SJSA1 (cell line): ENCODE measurements around the gene POU3F3. TPM values are rescaled to one million over a fixed set of nuclear protein-coding genes. Genes with fewer than 3 reads are reported as not detected.
A peak's percentile ranks its signal among the peaks of the same experiment; 100 is the strongest.

Experiments
- DNase-seq, 2 experiments: peaks; one replicate each; pipeline ENCODE4 v3.0.0-alpha.2; 2015 to 2020; ENCODE audit warnings: low spot score in 2 of 2, low read depth in 1 of 2
- H3K27ac ChIP-seq: fragments of 250-450 bp; sonication (Bioruptor Pico); 2 replicates; pipeline ENCODE4 v1.5.1; 2020; ENCODE audit warnings: mild to moderate bottlenecking, moderate library complexity
- H3K27me3 ChIP-seq: fragments of 250-450 bp; sonication (Bioruptor Pico); replicated peaks from 2 replicates; pipeline ENCODE4 v1.5.1; 2020; ENCODE audit warnings: mild to moderate bottlenecking, moderate library complexity
- H3K36me3 ChIP-seq: fragments of 250-450 bp; sonication (Bioruptor Pico); 2 replicates; pipeline ENCODE4 v1.5.1; 2020; ENCODE audit warnings: mild to moderate bottlenecking
- H3K4me1 ChIP-seq: fragments of 250-450 bp; sonication (Bioruptor Pico); replicated peaks from 2 replicates; pipeline ENCODE4 v1.6.1; 2021; ENCODE audit warnings: mild to moderate bottlenecking
- H3K4me3 ChIP-seq: fragments of 250-450 bp; sonication (Bioruptor Pico); 2 replicates; pipeline ENCODE4 v1.5.1; 2020; ENCODE audit warnings: mild to moderate bottlenecking
- H3K9me3 ChIP-seq: fragments of 250-450 bp; sonication (Bioruptor Pico); replicated peaks from 2 replicates; pipeline ENCODE4 v1.5.1; 2020; ENCODE audit warnings: mild to moderate bottlenecking
- total RNA-seq: library from RNA; depleted of rRNA; stranded (reverse); fragments of >200 nt; shearing (Covaris generic); gene quantifications from 2 replicates; pipeline ENCODE4 v1.2.3, GENCODE V29; 2014

The POU3F3 gene
- total RNA-seq, 1 experiment from 2014 or later: 0.11 TPM

DNA sequence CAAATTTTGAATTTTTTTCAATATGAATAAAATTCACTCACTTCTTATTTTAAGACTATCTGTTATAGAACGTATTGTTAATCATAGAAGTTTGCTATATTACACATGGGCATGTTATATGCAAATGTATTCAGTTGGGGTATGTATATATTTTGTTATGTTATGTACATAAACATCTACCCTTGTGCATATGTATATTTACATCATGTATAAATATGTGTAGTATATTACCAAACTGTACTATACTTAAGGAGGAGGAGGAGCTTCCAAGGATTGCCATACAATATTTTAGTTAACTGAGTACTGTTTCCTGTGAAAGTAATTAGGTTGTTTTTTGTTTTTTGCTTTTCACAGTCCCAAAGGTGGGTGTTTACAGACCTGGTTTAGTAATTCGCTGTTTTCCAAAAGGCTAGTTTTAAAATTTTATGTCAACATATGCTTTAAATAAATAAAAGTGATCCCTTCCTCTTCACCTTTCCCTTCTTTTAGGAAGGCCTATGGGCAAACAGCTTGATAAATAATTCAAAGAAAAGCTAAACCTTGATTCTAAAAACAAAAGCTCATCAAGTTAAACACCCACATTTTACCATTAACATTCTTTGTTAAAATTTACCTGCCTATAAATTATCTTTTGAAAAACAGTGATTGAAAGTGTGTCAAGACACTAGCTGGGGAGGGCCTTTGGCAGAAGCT lies 12.9 kb upstream of the POU3F3 start:
- H3K4me1 ChIP-seq: no peaks in the 10 kb centered on the region
- no peak for DNase-seq
- peaks cover 58% of the 10 kb centered on the region for H3K27me3 ChIP-seq
- no peak overlapping the region for H3K4me3 ChIP-seq
- H3K36me3 ChIP-seq: no peaks in the 10 kb centered on the region
- H3K9me3 ChIP-seq: no peaks in the 10 kb centered on the region; the same call in 1 of the 2 replicates
- no peak overlapping the region for H3K27ac ChIP-seq

DNA sequence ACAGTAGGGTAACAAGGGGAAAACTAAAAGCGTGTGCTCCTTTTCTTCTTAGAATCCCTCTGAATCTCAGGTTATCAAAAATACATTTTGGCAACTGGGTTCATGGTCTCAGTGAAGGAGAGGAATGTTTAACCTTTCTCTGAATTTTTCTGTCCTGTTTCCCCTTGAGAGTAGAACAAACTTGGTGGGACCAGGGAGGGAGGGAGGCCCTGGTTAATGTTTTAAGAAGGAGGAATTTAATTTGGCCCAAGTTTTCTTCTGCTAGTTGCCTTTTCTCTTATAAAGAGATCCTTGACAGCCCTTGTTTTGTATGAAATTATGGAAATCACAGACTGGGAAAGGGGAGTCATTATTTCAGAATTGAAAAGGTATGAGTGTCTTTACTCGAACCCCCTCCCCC lies 12.2 kb upstream of the POU3F3 start:
- no peak for DNase-seq
- H3K4me1 ChIP-seq: no peaks in the 10 kb centered on the region
- no peak overlapping the region for H3K4me3 ChIP-seq
- peaks cover 66% of the 10 kb centered on the region for H3K27me3 ChIP-seq
- no peaks in the 10 kb centered on the region for H3K36me3 ChIP-seq
- no peak overlapping the region for H3K27ac ChIP-seq
- H3K9me3 ChIP-seq: no peaks in the 10 kb centered on the region; the same call in 1 of the 2 replicates

DNA sequence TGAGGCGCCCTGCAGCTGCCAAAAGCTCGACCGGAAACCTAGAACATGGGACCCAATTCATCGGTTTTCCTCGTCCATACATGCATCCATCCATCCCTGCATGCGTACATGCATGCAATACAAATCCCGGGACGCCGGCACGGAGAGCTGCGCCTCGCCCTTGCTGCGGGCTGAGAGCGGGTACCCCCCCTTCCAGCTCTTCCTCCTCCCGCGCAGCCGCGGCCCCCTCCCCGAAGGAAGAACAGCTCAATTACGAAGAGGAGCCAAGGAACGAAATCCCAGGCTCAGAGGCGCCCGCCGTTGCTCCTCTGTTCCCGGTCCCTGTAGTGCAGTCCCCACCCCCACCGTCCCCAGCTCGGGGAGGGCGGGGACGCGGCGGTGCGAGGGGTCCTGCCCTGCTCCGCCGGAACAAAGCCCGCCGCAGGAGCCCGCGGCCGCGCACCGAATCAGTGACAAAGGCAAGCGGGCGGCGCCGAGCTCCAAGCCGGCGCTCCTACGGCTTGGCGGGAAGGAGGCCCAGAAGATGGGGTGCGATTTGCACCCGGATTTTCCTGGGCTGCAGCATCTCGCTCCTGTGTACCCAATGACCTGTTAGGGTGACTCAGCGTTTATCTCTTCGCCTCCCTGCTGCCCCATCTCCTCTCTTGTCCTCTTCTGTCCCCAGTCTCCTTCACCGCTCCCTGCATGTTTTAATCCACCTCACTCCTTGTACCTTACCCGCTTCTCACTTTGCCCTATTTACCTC lies 8.9 kb upstream of the POU3F3 start:
- Histone ChIP-seq H3K36me3 (no peaks in the 10 kb centered on the region), H3K4me1 (no peaks in the 10 kb centered on the region), H3K9me3 (no peaks in the 10 kb centered on the region; the same call in 1 of the 2 replicates), H3K27ac (no peak overlapping the region), H3K27me3 (peaks cover 84% of the 10 kb centered on the region), H3K4me3 (no peak overlapping the region)
- DNase-seq: no peak

DNA sequence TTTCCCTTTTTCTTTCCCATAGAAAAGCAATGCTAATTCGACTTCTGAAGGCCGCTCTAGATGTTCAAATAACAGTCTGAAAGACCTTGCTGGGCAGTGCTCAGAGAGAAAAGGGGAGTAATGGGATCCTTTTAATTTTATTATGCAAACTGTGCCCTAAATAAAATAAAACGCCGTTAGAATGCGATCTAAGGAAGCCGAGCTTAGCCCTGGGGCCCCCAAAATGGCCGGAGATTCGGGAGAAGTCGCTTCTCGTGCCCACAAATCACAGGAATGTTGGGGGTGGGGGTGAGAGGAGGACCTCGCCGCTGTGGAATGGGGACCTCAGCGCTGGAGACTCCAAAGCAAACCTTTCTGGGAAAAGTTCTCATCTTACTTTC lies 8.4 kb upstream of the POU3F3 start:
- Histone ChIP-seq H3K27ac (no peak overlapping the region), H3K36me3 (no peaks in the 10 kb centered on the region), H3K27me3 (peaks cover 89% of the 10 kb centered on the region), H3K4me1 (no peaks in the 10 kb centered on the region), H3K4me3 (no peak overlapping the region), H3K9me3 (no peaks in the 10 kb centered on the region; the same call in 1 of the 2 replicates)
- DNase-seq: no peak

DNA sequence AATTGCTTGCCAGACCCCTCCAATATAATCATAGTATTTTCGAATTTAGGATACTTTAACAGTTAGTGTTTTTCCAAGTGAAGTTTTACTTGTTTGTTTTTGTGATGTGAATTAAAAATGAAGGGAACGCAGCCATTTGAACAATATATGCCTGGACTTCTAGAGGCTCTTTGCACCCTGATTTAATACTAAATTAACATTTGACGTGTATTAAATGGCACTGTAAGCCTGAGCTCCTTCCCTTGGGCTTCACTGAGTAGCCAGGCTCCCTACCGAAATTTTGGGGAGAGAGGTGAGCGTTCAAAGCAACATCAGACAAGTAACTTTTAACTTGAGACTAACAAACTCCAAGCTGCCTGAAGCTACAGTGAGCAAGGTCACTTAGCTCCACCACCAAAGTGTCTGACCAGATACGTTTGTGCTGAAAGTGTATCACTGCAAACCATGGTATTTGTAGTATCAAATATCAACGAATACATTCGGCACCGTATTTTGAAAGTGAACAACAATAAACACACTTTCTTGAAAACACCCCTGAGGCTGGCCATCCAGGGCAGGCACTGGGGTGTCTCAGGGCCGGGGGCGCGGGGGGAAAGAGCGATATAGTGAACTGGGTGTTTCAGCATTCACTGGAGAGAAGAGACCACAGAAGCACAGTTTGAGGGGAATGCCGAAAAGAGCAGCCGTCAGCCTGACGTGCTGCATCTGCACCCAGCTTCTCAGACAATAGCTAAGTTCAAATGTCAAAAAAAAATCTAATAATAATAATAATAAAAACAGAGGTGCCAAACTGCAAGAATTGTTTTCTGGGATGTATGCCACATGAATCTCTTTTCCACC lies 7.7 kb upstream of the POU3F3 start:
- Histone ChIP-seq H3K27ac (no peak overlapping the region), H3K36me3 (no peaks in the 10 kb centered on the region), H3K9me3 (no peaks in the 10 kb centered on the region; the same call in 1 of the 2 replicates), H3K4me1 (no peaks in the 10 kb centered on the region), H3K27me3 (peaks cover 91% of the 10 kb centered on the region), H3K4me3 (no peak overlapping the region)
- no peak for DNase-seq

DNA sequence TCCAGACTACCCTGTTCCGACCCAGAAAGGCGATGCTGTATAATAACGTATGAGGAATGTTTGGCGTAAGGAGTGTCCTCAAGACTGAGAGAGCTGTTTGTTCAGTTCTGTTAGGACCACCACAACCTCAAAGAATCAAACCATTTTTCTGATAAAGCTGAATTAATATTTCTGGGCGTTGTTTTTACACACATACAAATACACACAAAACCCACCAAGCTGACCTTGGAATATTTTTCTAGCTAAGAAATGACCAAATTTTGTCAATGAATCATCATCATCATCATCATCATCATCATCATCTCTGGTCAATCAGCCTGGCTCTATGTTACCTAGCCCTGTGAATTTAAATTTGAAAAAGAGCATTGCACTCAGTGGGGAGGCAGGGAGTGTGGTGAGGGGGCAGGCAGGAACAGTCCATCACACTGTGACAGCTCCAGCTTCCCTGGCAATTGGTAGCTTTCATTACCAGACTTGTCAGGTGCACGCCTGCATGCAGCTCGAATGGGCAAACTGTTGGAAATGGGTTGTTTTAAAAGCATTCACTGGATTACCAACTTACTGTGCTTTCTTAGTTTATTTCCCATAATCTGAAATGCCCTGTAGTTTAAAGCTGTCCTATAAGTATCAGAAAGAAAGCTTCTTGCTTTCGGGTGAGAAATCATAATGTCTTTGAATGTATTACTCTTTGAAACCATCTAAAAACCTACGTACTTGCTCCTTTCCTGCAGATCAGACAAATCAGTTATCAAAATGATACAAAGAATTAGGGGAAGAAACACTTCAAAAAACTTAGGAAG lies 6.9 kb upstream of the POU3F3 start:
- H3K4me1 ChIP-seq: no peaks in the 10 kb centered on the region
- H3K27me3 ChIP-seq: peaks cover 88% of the 10 kb centered on the region
- DNase-seq: no peak
- no peak overlapping the region for H3K27ac ChIP-seq
- no peaks in the 10 kb centered on the region; the same call in 1 of the 2 replicates for H3K9me3 ChIP-seq
- no peak overlapping the region for H3K4me3 ChIP-seq
- H3K36me3 ChIP-seq: no peaks in the 10 kb centered on the region

DNA sequence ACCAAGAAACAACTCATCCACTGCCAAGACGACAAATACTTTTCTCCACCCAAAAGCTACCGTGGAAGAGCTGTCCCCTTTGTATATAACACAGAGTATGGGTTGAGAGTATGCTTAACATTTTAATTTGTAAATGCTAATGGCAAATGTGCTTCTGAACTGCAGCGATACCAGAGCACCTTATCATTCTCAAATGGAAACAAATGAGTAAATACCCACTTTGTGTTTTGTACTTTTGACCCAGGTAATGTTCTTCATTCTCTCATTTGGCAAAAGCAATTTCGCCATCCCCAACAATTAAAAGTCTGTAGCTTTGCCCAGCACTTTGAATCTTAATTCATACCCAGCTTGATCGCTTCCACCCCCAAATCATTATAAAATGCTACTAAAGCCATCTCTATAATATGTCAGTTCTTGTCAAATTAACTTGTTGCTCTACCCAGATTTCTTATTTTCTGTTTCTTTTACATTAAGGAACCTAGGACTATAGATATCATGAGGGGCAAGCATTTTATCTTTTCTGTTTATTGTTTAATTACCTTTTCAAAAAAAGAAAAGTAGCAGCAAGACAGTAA lies 6.2 kb upstream of the POU3F3 start:
- Histone ChIP-seq H3K27ac (no peak overlapping the region), H3K9me3 (no peaks in the 10 kb centered on the region; the same call in 1 of the 2 replicates), H3K4me1 (no peaks in the 10 kb centered on the region; the same call in 1 of the 2 replicates), H3K36me3 (no peaks in the 10 kb centered on the region), H3K27me3 (peaks cover 86% of the 10 kb centered on the region), H3K4me3 (no peak overlapping the region)
- no peak for DNase-seq

DNA sequence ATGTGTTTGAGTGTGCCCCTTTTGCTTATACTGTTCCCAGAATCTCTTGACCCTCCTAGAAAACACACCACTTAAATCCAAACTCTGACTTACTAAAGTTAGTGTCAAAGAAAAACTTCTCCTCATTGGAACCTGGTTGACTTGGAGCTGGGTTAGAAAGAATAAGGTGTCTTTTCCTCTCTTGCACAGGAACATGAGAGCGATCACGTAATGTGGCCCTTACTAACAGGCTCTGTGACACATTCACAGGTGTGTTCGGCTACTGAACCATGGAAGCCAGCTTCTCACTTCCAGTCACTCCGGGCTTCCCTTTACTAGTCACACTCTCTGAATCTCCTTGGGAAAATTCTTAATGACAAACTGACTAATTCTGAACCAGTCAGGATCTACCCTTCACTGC lies 5.4 kb upstream of the POU3F3 start:
- DNase-seq: no peak

DNA sequence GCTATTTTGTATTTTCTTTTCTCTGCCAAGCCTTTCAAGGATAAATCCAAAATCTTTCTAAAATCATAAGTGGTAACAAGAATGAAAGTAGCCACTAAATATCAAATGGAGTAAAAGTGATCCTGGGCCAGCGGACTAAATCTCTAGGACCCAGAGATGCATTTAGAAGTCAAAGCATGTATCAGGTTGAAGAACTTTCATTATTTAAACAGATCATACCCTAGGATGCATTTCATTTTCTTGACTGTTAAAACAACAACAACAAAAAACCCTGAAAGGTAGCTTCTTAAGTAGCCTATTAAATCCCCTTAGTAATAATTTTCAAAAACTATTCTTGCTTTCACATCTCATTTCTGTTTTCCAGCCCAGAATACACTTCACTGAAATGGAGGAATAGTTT lies 4.8 kb upstream of the POU3F3 start:
- H3K27me3 ChIP-seq: peaks cover 83% of the 10 kb centered on the region
- H3K27ac ChIP-seq: no peak overlapping the region
- no peak overlapping the region for H3K4me3 ChIP-seq
- 0 out of 2 replicates have a peak, but pooled peaks cover 2% of the 10 kb centered on the region for H3K9me3 ChIP-seq
- H3K36me3 ChIP-seq: no peaks in the 10 kb centered on the region
- H3K4me1 ChIP-seq: peaks cover 11% of the 10 kb centered on the region
- no peak for DNase-seq

More for the DNA sequence above, 5.4 kb upstream of the POU3F3 start:
- Histone ChIP-seq H3K4me1 (peaks cover 7% of the 10 kb centered on the region), H3K27ac (no peak overlapping the region), H3K4me3 (no peak overlapping the region), H3K27me3 (peaks cover 85% of the 10 kb centered on the region), H3K36me3 (no peaks in the 10 kb centered on the region), H3K9me3 (peaks cover 2% of the 10 kb centered on the region; the same call in 1 of the 2 replicates)

DNA sequence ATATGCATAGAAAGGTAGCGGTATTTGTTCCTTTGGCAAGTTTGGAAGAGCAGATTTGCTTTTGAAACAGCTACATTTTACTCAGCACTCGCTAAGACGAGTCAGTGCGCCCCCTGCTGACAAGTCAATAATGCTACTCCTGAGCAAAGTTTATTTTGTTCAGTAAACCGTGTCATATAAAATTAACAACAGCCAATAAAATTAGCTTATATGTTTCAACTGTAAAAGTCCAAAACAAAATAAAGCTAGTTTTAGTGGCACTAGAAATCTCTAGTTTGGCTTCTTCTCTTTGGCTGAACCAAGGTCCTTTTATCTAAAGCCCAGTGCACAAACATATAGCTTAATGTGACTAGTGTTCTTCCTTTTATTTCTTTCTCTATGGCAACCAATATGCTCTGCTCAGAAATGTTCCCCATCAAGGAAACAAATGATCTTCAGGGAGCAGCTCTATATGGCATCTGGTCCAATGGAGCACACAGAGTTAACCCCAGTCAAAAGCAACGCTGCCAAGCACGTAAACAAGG lies 4.2 kb upstream of the POU3F3 start:
- Histone ChIP-seq H3K27ac (no peak overlapping the region), H3K4me3 (no peak overlapping the region), H3K4me1 (peaks cover 15% of the 10 kb centered on the region), H3K27me3 (peaks cover 83% of the 10 kb centered on the region), H3K36me3 (no peaks in the 10 kb centered on the region), H3K9me3 (0 out of 2 replicates have a peak, but pooled peaks cover 2% of the 10 kb centered on the region)
- DNase-seq: peak; percentile 22 to 65

DNA sequence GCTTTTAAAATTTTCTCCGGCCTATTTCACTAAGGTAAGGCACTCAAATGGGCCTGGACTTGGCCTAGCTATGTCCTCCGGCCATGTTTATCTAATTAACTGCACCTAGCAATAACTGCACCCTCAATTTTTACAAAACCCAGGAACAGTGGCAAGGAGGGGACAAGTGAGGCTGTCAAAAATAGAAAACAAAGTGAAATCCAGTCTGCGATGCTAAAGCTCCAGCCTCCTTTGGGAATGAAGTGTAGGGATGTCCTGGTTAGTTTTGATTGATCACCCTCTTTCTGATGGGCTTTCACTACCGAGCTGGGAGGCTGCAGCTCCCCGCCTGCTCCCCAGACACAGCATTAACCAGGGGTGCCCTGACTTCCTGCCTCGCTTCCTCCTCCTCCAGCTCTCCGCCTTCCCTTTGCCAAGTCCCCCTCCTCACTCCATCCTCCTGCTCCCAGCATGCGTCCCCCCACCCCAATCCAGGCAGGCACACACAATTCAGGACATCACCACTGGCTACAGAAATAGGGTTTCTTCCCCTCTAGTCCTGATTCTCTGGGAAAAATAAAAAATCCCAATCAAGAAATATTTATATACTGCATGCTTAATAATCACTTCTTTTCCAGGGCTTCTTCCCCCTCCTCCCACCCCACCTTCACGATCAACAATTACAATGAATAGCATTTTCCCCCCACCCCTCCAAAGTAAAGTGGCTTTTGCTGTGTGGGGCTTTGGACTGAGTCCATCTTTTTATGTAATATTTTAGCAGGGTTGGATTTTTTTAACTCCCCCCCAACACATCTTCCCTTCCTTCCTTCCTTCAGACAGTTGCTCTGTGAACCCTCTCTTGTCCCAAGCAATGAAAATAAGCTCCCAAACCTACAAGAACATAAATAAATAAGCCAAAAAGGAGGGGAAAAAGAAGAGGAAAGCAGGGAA lies 3.3 kb upstream of the POU3F3 start:
- Histone ChIP-seq H3K4me1 (peaks cover 18% of the 10 kb centered on the region), H3K9me3 (0 out of 2 replicates have a peak, but pooled peaks cover 2% of the 10 kb centered on the region), H3K27ac (no peak overlapping the region), H3K27me3 (peaks cover 77% of the 10 kb centered on the region), H3K4me3 (no peak overlapping the region), H3K36me3 (no peaks in the 10 kb centered on the region)
- DNase-seq: no peak
